Mesodermal cell (in vitro differentiated cells): ENCODE results near the gene DDX47.
A peak's percentile ranks its signal among the peaks of the same experiment; 100 is the strongest.

Experiments used
- H3K27ac ChIP-seq: 2 replicates; pipeline ENCODE4 v1.7.0; 2013; ENCODE audit warnings: mild to moderate bottlenecking, low read depth, low read length, moderate library complexity; ENCODE audit not compliant: severe bottlenecking
- H3K36me3 ChIP-seq: 2 replicates; pipeline ENCODE4 v1.7.1; 2013; ENCODE audit warnings: mild to moderate bottlenecking, low read length, moderate library complexity; ENCODE audit not compliant: control insufficient read depth, insufficient read depth
- H3K4me1 ChIP-seq: one replicate; pipeline ENCODE4 v1.7.1; 2013; ENCODE audit warnings: mild to moderate bottlenecking, low read length; ENCODE audit not compliant: insufficient read depth, control insufficient read depth, poor library complexity, severe bottlenecking
- H3K4me3 ChIP-seq: 2 replicates; pipeline ENCODE4 v1.7.0; 2013; ENCODE audit warnings: low read length, control low read depth, mild to moderate bottlenecking; ENCODE audit not compliant: insufficient read depth, poor library complexity, severe bottlenecking; ENCODE audit errors: extremely low read depth
- H3K9me3 ChIP-seq: 2 replicates; pipeline ENCODE4 v1.7.1; 2013; ENCODE audit warnings: mild to moderate bottlenecking, low read length, moderate library complexity; ENCODE audit not compliant: control insufficient read depth
- WGBS, 2 experiments: methylation state at CpG; one replicate each; pipeline ENCODE4 v1.1.5; 2013; ENCODE audit warnings: missing lambda C conversion rate in 2 of 2; ENCODE audit not compliant: insufficient coverage in 2 of 2; 5-methylcytosine and 5-hydroxymethylcytosine counted together

Gene DDX47

GRCh38 chr12:12786351-12786705 lies 26.8 kb upstream of the DDX47 start:
- no peaks in the 10 kb centered on the region for H3K9me3 ChIP-seq
- peaks cover 10% of the 10 kb centered on the region for H3K4me1 ChIP-seq
- peak overlapping the region; percentile 32 for H3K4me3 ChIP-seq
- 73 to 100% methylated on average over 2 of the region's 4 CpGs for WGBS, 2 experiments
- no peaks in the 10 kb centered on the region for H3K36me3 ChIP-seq
- no peak overlapping the region for H3K27ac ChIP-seq

- no peaks in the 10 kb centered on the region for H3K9me3 ChIP-seq
- H3K4me3 ChIP-seq: peak overlapping the region; percentile 32
- WGBS, 2 experiments: 39 to 46% methylated on average over 70 to 80 of the region's 80 CpGs
- no peak overlapping the region for H3K27ac ChIP-seq
- H3K36me3 ChIP-seq: no peaks in the 10 kb centered on the region
- peaks cover 10% of the 10 kb centered on the region for H3K4me1 ChIP-seq
These were observed 26.2 kb upstream of the DDX47 start for GRCh38 chr12:12786706-12787601.

GRCh38 chr12:12788131-12788530 lies 25.0 kb upstream of the DDX47 start:
- Histone ChIP-seq H3K4me1 (peaks cover 10% of the 10 kb centered on the region), H3K4me3 (no peak overlapping the region), H3K27ac (no peak overlapping the region), H3K36me3 (no peaks in the 10 kb centered on the region), H3K9me3 (no peaks in the 10 kb centered on the region)
- WGBS, 2 experiments: 87 to 92% methylated on average over 4 to 5 of the region's 6 CpGs

- 22 to 27% methylated on average over 8 to 9 of the region's 9 CpGs for WGBS, 2 experiments
- Histone ChIP-seq H3K4me1 (peaks cover 10% of the 10 kb centered on the region), H3K36me3 (no peaks in the 10 kb centered on the region), H3K27ac (no peak overlapping the region), H3K9me3 (no peaks in the 10 kb centered on the region), H3K4me3 (no peak overlapping the region)
These were observed 24.3 kb upstream of the DDX47 start for GRCh38 chr12:12788675-12789368.

GRCh38 chr12:12790956-12791355 lies 22.2 kb upstream of the DDX47 start:
- H3K4me1 ChIP-seq: peaks cover 6% of the 10 kb centered on the region
- no peaks in the 10 kb centered on the region for H3K9me3 ChIP-seq
- H3K4me3 ChIP-seq: no peak overlapping the region
- no peak overlapping the region for H3K27ac ChIP-seq
- WGBS, 2 experiments: 73 to 100% methylated on average over 2 of the region's 4 CpGs
- H3K36me3 ChIP-seq: no peaks in the 10 kb centered on the region

GRCh38 chr12:12791756-12792369 lies 21.3 kb upstream of the DDX47 start:
- no peak overlapping the region for H3K4me3 ChIP-seq
- H3K4me1 ChIP-seq: peaks cover 6% of the 10 kb centered on the region
- no peaks in the 10 kb centered on the region for H3K36me3 ChIP-seq
- H3K27ac ChIP-seq: peak overlapping the region; percentile 23
- WGBS, 2 experiments: 46 to 83% methylated on average over 4 to 6 of the region's 7 CpGs
- H3K9me3 ChIP-seq: no peaks in the 10 kb centered on the region

GRCh38 chr12:12792421-12792820 lies 20.7 kb upstream of the DDX47 start:
- peak overlapping the region; percentile 23 for H3K27ac ChIP-seq
- no peaks in the 10 kb centered on the region for H3K36me3 ChIP-seq
- H3K4me1 ChIP-seq: peaks cover under 1% of the 10 kb centered on the region
- WGBS, 2 experiments: 74 to 89% methylated on average over 2 to 5 of the region's 6 CpGs
- H3K4me3 ChIP-seq: no peak overlapping the region
- H3K9me3 ChIP-seq: no peaks in the 10 kb centered on the region

GRCh38 chr12:12794686-12795085 lies 18.5 kb upstream of the DDX47 start:
- WGBS, 2 experiments: 100% methylated on average over 2 of the region's 2 CpGs
- no peak overlapping the region for H3K4me3 ChIP-seq
- H3K27ac ChIP-seq: no peak overlapping the region
- H3K4me1 ChIP-seq: no peaks in the 10 kb centered on the region
- no peaks in the 10 kb centered on the region for H3K9me3 ChIP-seq
- no peaks in the 10 kb centered on the region for H3K36me3 ChIP-seq

- no peaks in the 10 kb centered on the region for H3K36me3 ChIP-seq
- WGBS, 2 experiments: 63 to 65% methylated on average over 2 of the region's 3 CpGs
- no peaks in the 10 kb centered on the region for H3K4me1 ChIP-seq
These were observed 17.0 kb upstream of the DDX47 start for GRCh38 chr12:12796171-12796570.

GRCh38 chr12:12796928-12797793 lies 16.0 kb upstream of the DDX47 start:
- H3K4me1 ChIP-seq: no peaks in the 10 kb centered on the region
- H3K27ac ChIP-seq: no peak overlapping the region
- WGBS, 2 experiments: 90 to 100% methylated on average over 4 to 6 of the region's 9 CpGs
- H3K9me3 ChIP-seq: no peaks in the 10 kb centered on the region
- H3K4me3 ChIP-seq: no peak overlapping the region
- no peaks in the 10 kb centered on the region for H3K36me3 ChIP-seq

More at GRCh38 chr12:12796171-12796570, 17.0 kb upstream of the DDX47 start:
- Histone ChIP-seq H3K27ac (no peak overlapping the region), H3K9me3 (no peaks in the 10 kb centered on the region), H3K4me3 (no peak overlapping the region)
